PFSK-1 (cell line): ENCODE data around the gene ANKRD27.

ENCODE experiments used
- FOXP2 ChIP-seq: optimal IDR thresholded peaks from 2 replicates; pipeline ENCODE3; 2011; ENCODE audit warnings: borderline replicate concordance, control low read depth, inconsistent platforms; ENCODE audit not compliant: insufficient read depth; ENCODE audit errors: extremely low read length, extremely low read depth
- POLR2AphosphoS5 ChIP-seq: IDR thresholded peaks from 2 replicates; pipeline ENCODE4 v1.6.1; 2012; ENCODE audit warnings: low read depth, mild to moderate bottlenecking, control low read depth, low read length, moderate library complexity
- REST ChIP-seq, 2 experiments: IDR thresholded peaks; 2 replicates each; pipeline versions ENCODE4 v1.6.1 to v1.8.0; 2011 to 2012; ENCODE audit warnings: low read depth in 2 of 2, low read length in 2 of 2, control low read depth in 1 of 2, inconsistent platforms in 1 of 2, mild to moderate bottlenecking in 1 of 2, moderate library complexity in 1 of 2; ENCODE audit not compliant: insufficient read depth in 1 of 2
- SIN3A ChIP-seq: IDR thresholded peaks from 2 replicates; pipeline ENCODE4 v1.6.1; 2012; ENCODE audit warnings: mild to moderate bottlenecking, low read length, moderate library complexity, borderline replicate concordance; ENCODE audit not compliant: insufficient read depth
- TAF1 ChIP-seq: IDR thresholded peaks from 2 replicates; pipeline ENCODE4 v1.6.1; 2012; ENCODE audit warnings: low read length, control low read depth, borderline replicate concordance; ENCODE audit not compliant: insufficient read depth

The ANKRD27 gene

GRCh38 chr19:32566246-32566830, 108.6 kb downstream of the ANKRD27 start:
- TF ChIP-seq REST (IDR thresholded peaks at IDR 0.05; ENCODE audit: insufficient read depth in 1 of 2, low read depth in 2 of 2, low read length in 2 of 2) (no peak), FOXP2 (no peak), POLR2AphosphoS5 (no peak), SIN3A (no peak), TAF1 (no peak)

GRCh38 chr19:32563761-32564160, 111.2 kb downstream of the ANKRD27 start:
- TF ChIP-seq SIN3A: no peak
- no peak for TF ChIP-seq TAF1
- no peak for TF ChIP-seq REST (IDR thresholded peaks at IDR 0.05; ENCODE audit: insufficient read depth in 1 of 2, low read depth in 2 of 2, low read length in 2 of 2)
- TF ChIP-seq POLR2AphosphoS5: no peak
- TF ChIP-seq FOXP2: no peak

- TF ChIP-seq TAF1: no peak
Measured at GRCh38 chr19:32558607-32559228, 116.3 kb downstream of the ANKRD27 start.

- TF ChIP-seq POLR2AphosphoS5 (no peak), SIN3A (no peak), REST (IDR thresholded peaks at IDR 0.05; ENCODE audit: insufficient read depth in 1 of 2, low read depth in 2 of 2, low read length in 2 of 2) (no peak)
Measured at GRCh38 chr19:32555786-32556185, 119.2 kb downstream of the ANKRD27 start.

GRCh38 chr19:32550666-32551065, 124.3 kb downstream of the ANKRD27 start:
- TF ChIP-seq REST (IDR thresholded peaks at IDR 0.05; ENCODE audit: insufficient read depth in 1 of 2, low read depth in 2 of 2, low read length in 2 of 2) (no peak), FOXP2 (no peak), TAF1 (no peak), SIN3A (no peak), POLR2AphosphoS5 (no peak)
